WTC11 (cell line): ENCODE data around the gene RNF113B. TPM values are rescaled to one million over a fixed set of nuclear protein-coding genes. Genes with fewer than 3 reads are reported as not detected.

Experiments
- ATAC-seq: fragments of 200-7000 bp; cut with Tn5 transposase; 2 replicates; pipeline ENCODE4 v1.10.0; 2021; ENCODE audit warnings: mild to moderate bottlenecking, moderate library complexity
- CTCF ChIA-PET: fragments of 300-600 bp; sonication (Branson Sonifier 250); formaldehyde crosslinking; loops from one replicate; lab custom pipeline; 2021; ENCODE audit warnings: antibody characterized with exemption; lab: Charles Lee
- POLR2A ChIA-PET: fragments of 350-600 bp; sonication (Branson Sonifier 250); formaldehyde crosslinking; loops from one replicate; lab custom pipeline; 2021; ENCODE audit warnings: antibody characterized with exemption; lab: Charles Lee
- DNase-seq: peaks from one replicate; pipeline ENCODE4 v3.0.0; 2021; ENCODE audit warnings: low spot score
- H3K27ac Mint-ChIP-seq: 2 replicates; pipeline ENCODE4 v1.8.0; 2021; ENCODE audit warnings: mixed read lengths
- H3K27me3 Mint-ChIP-seq: 2 replicates; pipeline ENCODE4 v1.8.0; 2021; ENCODE audit warnings: low read depth, mild to moderate bottlenecking, moderate library complexity, mixed read lengths
- H3K36me3 Mint-ChIP-seq: 2 replicates; pipeline ENCODE4 v1.8.0; 2021; ENCODE audit warnings: mixed read lengths
- H3K4me1 Mint-ChIP-seq: 2 replicates; pipeline ENCODE4 v1.8.0; 2022; ENCODE audit warnings: mixed read lengths
- H3K4me3 Mint-ChIP-seq: 2 replicates; pipeline ENCODE4 v1.8.0; 2021; ENCODE audit warnings: mild to moderate bottlenecking, moderate library complexity, mixed read lengths
- H3K9me3 Mint-ChIP-seq: 2 replicates; pipeline ENCODE4 v1.8.0; 2021; ENCODE audit warnings: mixed read lengths
- AFF4 ChIP-seq: sonication (generic); formaldehyde crosslinking; IDR thresholded peaks from 2 replicates; pipeline ENCODE4 v1.8.1; 2023; ENCODE audit warnings: mild to moderate bottlenecking, missing genetic modification reagents, borderline replicate concordance
- AR ChIP-seq: fragments of 250-450 bp; sonication (Bioruptor Pico); IDR thresholded peaks from 2 replicates; pipeline ENCODE4 v1.9.0; 2021; ENCODE audit warnings: mild to moderate bottlenecking
- ATF6 ChIP-seq: sonication (generic); formaldehyde crosslinking; IDR thresholded peaks from 2 replicates; pipeline ENCODE4 v1.8.1; 2023; ENCODE audit warnings: mild to moderate bottlenecking, missing genetic modification reagents
- IRF2 ChIP-seq: sonication (generic); formaldehyde crosslinking; IDR thresholded peaks from 2 replicates; pipeline ENCODE4 v1.8.0; 2022; ENCODE audit warnings: low read depth, missing genetic modification reagents, borderline replicate concordance
- OVOL2 ChIP-seq: fragments of 250-450 bp; sonication (Bioruptor Pico); IDR thresholded peaks from 2 replicates; pipeline ENCODE4 v1.9.0; 2021; ENCODE audit warnings: mild to moderate bottlenecking, borderline replicate concordance
- SMAD3 ChIP-seq: sonication (generic); formaldehyde crosslinking; IDR thresholded peaks from 2 replicates; pipeline ENCODE4 v1.8.0; 2022; ENCODE audit warnings: missing genetic modification reagents, mild to moderate bottlenecking, borderline replicate concordance
- USF1 ChIP-seq: sonication (generic); formaldehyde crosslinking; IDR thresholded peaks from 2 replicates; pipeline ENCODE4 v1.8.0; 2022; ENCODE audit warnings: mild to moderate bottlenecking, missing genetic modification reagents
- ZNF121 ChIP-seq: sonication (generic); formaldehyde crosslinking; IDR thresholded peaks from 2 replicates; pipeline ENCODE4 v1.8.0; 2023; ENCODE audit warnings: missing genetic modification reagents
- ZNF219 ChIP-seq: sonication (generic); formaldehyde crosslinking; IDR thresholded peaks from 2 replicates; pipeline ENCODE4 v1.8.0; 2023; ENCODE audit warnings: missing genetic modification reagents, mild to moderate bottlenecking, borderline replicate concordance
- ZNF396 ChIP-seq: fragments of 250-450 bp; sonication (Bioruptor Pico); IDR thresholded peaks from 2 replicates; pipeline ENCODE4 v1.8.0; 2021; ENCODE audit warnings: mild to moderate bottlenecking, moderate library complexity, borderline replicate concordance
- ZNF416 ChIP-seq: fragments of 250-450 bp; sonication (Bioruptor Pico); IDR thresholded peaks from 2 replicates; pipeline ENCODE4 v1.9.0; 2021; ENCODE audit warnings: mild to moderate bottlenecking, inconsistent platforms
- total RNA-seq: library from RNA; stranded (reverse); gene quantifications from 3 replicates; pipeline ENCODE4 v1.2.3, GENCODE V29; 2021
- TF ChIP-seq, protein P1 (sequence below): fragments of 250-450 bp; sonication (Bioruptor Pico); IDR thresholded peaks from 2 replicates; pipeline ENCODE4 v2.1.2; 2022; ENCODE audit warnings: mild to moderate bottlenecking, moderate library complexity
- TF ChIP-seq, protein P2 (sequence below): fragments of 250-450 bp; sonication (Bioruptor Pico); IDR thresholded peaks from 2 replicates; pipeline ENCODE4 v1.8.0; 2021; ENCODE audit warnings: mild to moderate bottlenecking
- TF ChIP-seq, protein P3 (sequence below): sonication (generic); formaldehyde crosslinking; IDR thresholded peaks from 2 replicates; pipeline ENCODE4 v1.8.0; 2022; ENCODE audit warnings: missing genetic modification reagents
- TF ChIP-seq, protein P4 (sequence below): sonication (generic); formaldehyde crosslinking; IDR thresholded peaks from 2 replicates; pipeline ENCODE4 v1.8.0; 2023; ENCODE audit warnings: missing genetic modification reagents, mild to moderate bottlenecking, borderline replicate concordance

RNF113B gene
- total RNA-seq, 1 experiment from 2014 or later: not detected

- Mint-ChIP-seq H3K27me3 (no peaks in the 10 kb centered on the region), H3K27ac (peak overlapping the region; percentile 60; the same call in 1 of the 2 replicates), H3K36me3 (peaks cover 33% of the 10 kb centered on the region), H3K4me3 (no peak overlapping the region), H3K4me1 (peaks cover 44% of the 10 kb centered on the region), H3K9me3 (peaks cover 18% of the 10 kb centered on the region)
- no peak for ATAC-seq
- CTCF ChIA-PET: no interaction called here
- POLR2A ChIA-PET: no interaction called here
- DNase-seq: no peak
- TF ChIP-seq, protein P1, sequence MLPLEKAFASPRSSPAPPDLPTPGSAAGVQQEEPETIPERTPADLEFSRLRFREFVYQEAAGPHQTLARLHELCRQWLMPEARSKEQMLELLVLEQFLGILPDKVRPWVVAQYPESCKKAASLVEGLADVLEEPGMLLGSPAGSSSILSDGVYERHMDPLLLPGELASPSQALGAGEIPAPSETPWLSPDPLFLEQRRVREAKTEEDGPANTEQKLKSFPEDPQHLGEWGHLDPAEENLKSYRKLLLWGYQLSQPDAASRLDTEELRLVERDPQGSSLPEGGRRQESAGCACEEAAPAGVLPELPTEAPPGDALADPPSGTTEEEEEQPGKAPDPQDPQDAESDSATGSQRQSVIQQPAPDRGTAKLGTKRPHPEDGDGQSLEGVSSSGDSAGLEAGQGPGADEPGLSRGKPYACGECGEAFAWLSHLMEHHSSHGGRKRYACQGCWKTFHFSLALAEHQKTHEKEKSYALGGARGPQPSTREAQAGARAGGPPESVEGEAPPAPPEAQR (CRISPR knock-in tag): no peak
- TF ChIP-seq ZNF121 (CRISPR knock-in tag) (no peak), USF1 (CRISPR knock-in tag) (no peak), ZNF396 (CRISPR knock-in tag) (no peak), OVOL2 (no peak), ATF6 (CRISPR knock-in tag) (no peak), ZNF219 (CRISPR knock-in tag) (no peak), IRF2 (CRISPR knock-in tag) (no peak), ZNF416 (CRISPR knock-in tag) (no peak), AR (CRISPR knock-in tag) (no peak), SMAD3 (CRISPR knock-in tag) (no peak), AFF4 (CRISPR knock-in tag) (no peak)
- TF ChIP-seq, protein P2, sequence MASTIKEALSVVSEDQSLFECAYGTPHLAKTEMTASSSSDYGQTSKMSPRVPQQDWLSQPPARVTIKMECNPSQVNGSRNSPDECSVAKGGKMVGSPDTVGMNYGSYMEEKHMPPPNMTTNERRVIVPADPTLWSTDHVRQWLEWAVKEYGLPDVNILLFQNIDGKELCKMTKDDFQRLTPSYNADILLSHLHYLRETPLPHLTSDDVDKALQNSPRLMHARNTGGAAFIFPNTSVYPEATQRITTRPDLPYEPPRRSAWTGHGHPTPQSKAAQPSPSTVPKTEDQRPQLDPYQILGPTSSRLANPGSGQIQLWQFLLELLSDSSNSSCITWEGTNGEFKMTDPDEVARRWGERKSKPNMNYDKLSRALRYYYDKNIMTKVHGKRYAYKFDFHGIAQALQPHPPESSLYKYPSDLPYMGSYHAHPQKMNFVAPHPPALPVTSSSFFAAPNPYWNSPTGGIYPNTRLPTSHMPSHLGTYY (CRISPR knock-in tag): no peak
- TF ChIP-seq, protein P3, sequence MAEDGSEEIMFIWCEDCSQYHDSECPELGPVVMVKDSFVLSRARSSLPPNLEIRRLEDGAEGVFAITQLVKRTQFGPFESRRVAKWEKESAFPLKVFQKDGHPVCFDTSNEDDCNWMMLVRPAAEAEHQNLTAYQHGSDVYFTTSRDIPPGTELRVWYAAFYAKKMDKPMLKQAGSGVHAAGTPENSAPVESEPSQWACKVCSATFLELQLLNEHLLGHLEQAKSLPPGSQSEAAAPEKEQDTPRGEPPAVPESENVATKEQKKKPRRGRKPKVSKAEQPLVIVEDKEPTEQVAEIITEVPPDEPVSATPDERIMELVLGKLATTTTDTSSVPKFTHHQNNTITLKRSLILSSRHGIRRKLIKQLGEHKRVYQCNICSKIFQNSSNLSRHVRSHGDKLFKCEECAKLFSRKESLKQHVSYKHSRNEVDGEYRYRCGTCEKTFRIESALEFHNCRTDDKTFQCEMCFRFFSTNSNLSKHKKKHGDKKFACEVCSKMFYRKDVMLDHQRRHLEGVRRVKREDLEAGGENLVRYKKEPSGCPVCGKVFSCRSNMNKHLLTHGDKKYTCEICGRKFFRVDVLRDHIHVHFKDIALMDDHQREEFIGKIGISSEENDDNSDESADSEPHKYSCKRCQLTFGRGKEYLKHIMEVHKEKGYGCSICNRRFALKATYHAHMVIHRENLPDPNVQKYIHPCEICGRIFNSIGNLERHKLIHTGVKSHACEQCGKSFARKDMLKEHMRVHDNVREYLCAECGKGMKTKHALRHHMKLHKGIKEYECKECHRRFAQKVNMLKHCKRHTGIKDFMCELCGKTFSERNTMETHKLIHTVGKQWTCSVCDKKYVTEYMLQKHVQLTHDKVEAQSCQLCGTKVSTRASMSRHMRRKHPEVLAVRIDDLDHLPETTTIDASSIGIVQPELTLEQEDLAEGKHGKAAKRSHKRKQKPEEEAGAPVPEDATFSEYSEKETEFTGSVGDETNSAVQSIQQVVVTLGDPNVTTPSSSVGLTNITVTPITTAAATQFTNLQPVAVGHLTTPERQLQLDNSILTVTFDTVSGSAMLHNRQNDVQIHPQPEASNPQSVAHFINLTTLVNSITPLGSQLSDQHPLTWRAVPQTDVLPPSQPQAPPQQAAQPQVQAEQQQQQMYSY (CRISPR knock-in tag): no peak
- TF ChIP-seq, protein P4, sequence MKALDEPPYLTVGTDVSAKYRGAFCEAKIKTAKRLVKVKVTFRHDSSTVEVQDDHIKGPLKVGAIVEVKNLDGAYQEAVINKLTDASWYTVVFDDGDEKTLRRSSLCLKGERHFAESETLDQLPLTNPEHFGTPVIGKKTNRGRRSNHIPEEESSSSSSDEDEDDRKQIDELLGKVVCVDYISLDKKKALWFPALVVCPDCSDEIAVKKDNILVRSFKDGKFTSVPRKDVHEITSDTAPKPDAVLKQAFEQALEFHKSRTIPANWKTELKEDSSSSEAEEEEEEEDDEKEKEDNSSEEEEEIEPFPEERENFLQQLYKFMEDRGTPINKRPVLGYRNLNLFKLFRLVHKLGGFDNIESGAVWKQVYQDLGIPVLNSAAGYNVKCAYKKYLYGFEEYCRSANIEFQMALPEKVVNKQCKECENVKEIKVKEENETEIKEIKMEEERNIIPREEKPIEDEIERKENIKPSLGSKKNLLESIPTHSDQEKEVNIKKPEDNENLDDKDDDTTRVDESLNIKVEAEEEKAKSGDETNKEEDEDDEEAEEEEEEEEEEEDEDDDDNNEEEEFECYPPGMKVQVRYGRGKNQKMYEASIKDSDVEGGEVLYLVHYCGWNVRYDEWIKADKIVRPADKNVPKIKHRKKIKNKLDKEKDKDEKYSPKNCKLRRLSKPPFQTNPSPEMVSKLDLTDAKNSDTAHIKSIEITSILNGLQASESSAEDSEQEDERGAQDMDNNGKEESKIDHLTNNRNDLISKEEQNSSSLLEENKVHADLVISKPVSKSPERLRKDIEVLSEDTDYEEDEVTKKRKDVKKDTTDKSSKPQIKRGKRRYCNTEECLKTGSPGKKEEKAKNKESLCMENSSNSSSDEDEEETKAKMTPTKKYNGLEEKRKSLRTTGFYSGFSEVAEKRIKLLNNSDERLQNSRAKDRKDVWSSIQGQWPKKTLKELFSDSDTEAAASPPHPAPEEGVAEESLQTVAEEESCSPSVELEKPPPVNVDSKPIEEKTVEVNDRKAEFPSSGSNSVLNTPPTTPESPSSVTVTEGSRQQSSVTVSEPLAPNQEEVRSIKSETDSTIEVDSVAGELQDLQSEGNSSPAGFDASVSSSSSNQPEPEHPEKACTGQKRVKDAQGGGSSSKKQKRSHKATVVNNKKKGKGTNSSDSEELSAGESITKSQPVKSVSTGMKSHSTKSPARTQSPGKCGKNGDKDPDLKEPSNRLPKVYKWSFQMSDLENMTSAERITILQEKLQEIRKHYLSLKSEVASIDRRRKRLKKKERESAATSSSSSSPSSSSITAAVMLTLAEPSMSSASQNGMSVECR (CRISPR knock-in tag): no peak
Measured at GRCh38 chr13:98213354-98213753, 36.3 kb upstream of the RNF113B start.
